ENCODE results near the gene JUP.

Gene JUP

GRCh38 chr17:41768682-41769288, 17.7 kb downstream of the JUP start:
- no peaks in the 10 kb centered on the region for H3K27me3 ChIP-seq (replicated peaks; ENCODE audit: insufficient read depth, low read length)
- H3K36me3 ChIP-seq (replicated peaks; ENCODE audit: insufficient read depth, low read length): no peaks in the 10 kb centered on the region
- H3K4me2 ChIP-seq (ENCODE audit: low read depth, low read length): no peak overlapping the region
- no peaks in the 10 kb centered on the region for H3K9me3 ChIP-seq (replicated peaks; ENCODE audit: insufficient read depth, low read length)
- TF ChIP-seq EZH2phosphoT487 (IDR thresholded peaks at IDR 0.05; ENCODE audit: low read length): no peak
- no peak for TF ChIP-seq CTCF (IDR thresholded peaks at IDR 0.05; ENCODE audit: low read length)
- no peak for TF ChIP-seq EZH2 (optimal IDR thresholded peaks at IDR 0.05; ENCODE audit: low read depth, low read length)
- no peaks in the 10 kb centered on the region for H3K79me2 ChIP-seq (ENCODE audit: low read length)
- H3K9me2 ChIP-seq (replicated peaks; ENCODE audit: insufficient read depth, low read length): no peaks in the 10 kb centered on the region
- no peak for DNase-seq
- H3K9ac ChIP-seq (ENCODE audit: low read length): no peak overlapping the region
- no peak overlapping the region for H3K27ac ChIP-seq (ENCODE audit: low read length)
- H4K20me1 ChIP-seq (ENCODE audit: insufficient read depth, low read length): no peaks in the 10 kb centered on the region
- no peaks in the 10 kb centered on the region for H3F3A ChIP-seq (ENCODE audit: insufficient read depth, low read length)
- H2AFZ ChIP-seq (ENCODE audit: low read length): no peak overlapping the region
- no peak overlapping the region for H3K4me3 ChIP-seq (ENCODE audit: low read length)
- no peaks in the 10 kb centered on the region for H3K4me1 ChIP-seq (ENCODE audit: low read length)

- Histone ChIP-seq H3K36me3 (replicated peaks; ENCODE audit: insufficient read depth, low read length) (no peaks in the 10 kb centered on the region), H3K4me3 (ENCODE audit: low read length) (no peak overlapping the region), H4K20me1 (ENCODE audit: insufficient read depth, low read length) (no peaks in the 10 kb centered on the region)
Measured at GRCh38 chr17:41767324-41768042, 19.0 kb downstream of the JUP start.

GRCh38 chr17:41766135-41766534, 20.4 kb downstream of the JUP start:
- H3K4me2 ChIP-seq (ENCODE audit: low read depth, low read length): no peak overlapping the region
- H2AFZ ChIP-seq (ENCODE audit: low read length): no peak overlapping the region
- H3K9me2 ChIP-seq (replicated peaks; ENCODE audit: insufficient read depth, low read length): no peaks in the 10 kb centered on the region
- no peak for DNase-seq
- no peaks in the 10 kb centered on the region for H3K9me3 ChIP-seq (replicated peaks; ENCODE audit: insufficient read depth, low read length)
- H3K79me2 ChIP-seq (ENCODE audit: low read length): no peaks in the 10 kb centered on the region
- H3K9ac ChIP-seq (ENCODE audit: low read length): no peak overlapping the region
- no peak overlapping the region for H3K4me3 ChIP-seq (ENCODE audit: low read length)
- H3K27me3 ChIP-seq (replicated peaks; ENCODE audit: insufficient read depth, low read length): no peaks in the 10 kb centered on the region
- H3K27ac ChIP-seq (ENCODE audit: low read length): no peak overlapping the region
- no peaks in the 10 kb centered on the region for H4K20me1 ChIP-seq (ENCODE audit: insufficient read depth, low read length)
- no peak for TF ChIP-seq CTCF (IDR thresholded peaks at IDR 0.05; ENCODE audit: low read length)
- TF ChIP-seq EZH2 (optimal IDR thresholded peaks at IDR 0.05; ENCODE audit: low read depth, low read length): no peak
- no peak for TF ChIP-seq EZH2phosphoT487 (IDR thresholded peaks at IDR 0.05; ENCODE audit: low read length)
- no peaks in the 10 kb centered on the region for H3K4me1 ChIP-seq (ENCODE audit: low read length)
- no peaks in the 10 kb centered on the region for H3F3A ChIP-seq (ENCODE audit: insufficient read depth, low read length)
- no peaks in the 10 kb centered on the region for H3K36me3 ChIP-seq (replicated peaks; ENCODE audit: insufficient read depth, low read length)

More at GRCh38 chr17:41767324-41768042, 19.0 kb downstream of the JUP start:
- H3K9me2 ChIP-seq (replicated peaks; ENCODE audit: insufficient read depth, low read length): no peaks in the 10 kb centered on the region
- no peaks in the 10 kb centered on the region for H3K9me3 ChIP-seq (replicated peaks; ENCODE audit: insufficient read depth, low read length)
- no peak overlapping the region for H2AFZ ChIP-seq (ENCODE audit: low read length)
- no peaks in the 10 kb centered on the region for H3K79me2 ChIP-seq (ENCODE audit: low read length)
- H3K27me3 ChIP-seq (replicated peaks; ENCODE audit: insufficient read depth, low read length): no peaks in the 10 kb centered on the region
- H3K4me1 ChIP-seq (ENCODE audit: low read length): no peaks in the 10 kb centered on the region
- no peak overlapping the region for H3K4me2 ChIP-seq (ENCODE audit: low read depth, low read length)
- no peaks in the 10 kb centered on the region for H3F3A ChIP-seq (ENCODE audit: insufficient read depth, low read length)
- H3K27ac ChIP-seq (ENCODE audit: low read length): no peak overlapping the region
- no peak overlapping the region for H3K9ac ChIP-seq (ENCODE audit: low read length)
- TF ChIP-seq EZH2phosphoT487 (IDR thresholded peaks at IDR 0.05; ENCODE audit: low read length) (no peak), EZH2 (optimal IDR thresholded peaks at IDR 0.05; ENCODE audit: low read depth, low read length) (no peak), CTCF (IDR thresholded peaks at IDR 0.05; ENCODE audit: low read length) (no peak)
- DNase-seq: no peak
